GM12892 (cell line): ENCODE results near the gene CABP4. TPM values are rescaled to one million over a fixed set of nuclear protein-coding genes. Genes with fewer than 3 reads are reported as not detected.

ENCODE experiments used
- DNase-seq: peaks from one replicate; pipeline ENCODE4 v3.0.0; 2011; ENCODE audit not compliant: insufficient read length
- FAIRE-seq: peaks from 2 replicates; lab custom pipeline; 2011; peaks lifted over from hg19 to GRCh38; lab: Jason Lieb, UNC
- POLR2A ChIP-seq: IDR thresholded peaks from 2 replicates; pipeline ENCODE4 v1.6.1; 2011; ENCODE audit warnings: low read depth, low read length, control low read depth
- POLR2AphosphoS5 ChIP-seq: IDR thresholded peaks from 2 replicates; pipeline ENCODE4 v1.6.1; 2011; ENCODE audit warnings: low read depth, low read length, control low read depth
- TAF1 ChIP-seq: IDR thresholded peaks from 2 replicates; pipeline ENCODE4 v1.6.1; 2011; ENCODE audit warnings: low read depth, mild to moderate bottlenecking, control low read depth, low read length, borderline replicate concordance
- polyA plus RNA-seq: library from polyadenylated mRNA; unstranded; fragments of >200 nt; gene quantifications from one replicate; pipeline ENCODE4 v1.2.1, GENCODE V29; 2012; ENCODE audit warnings: missing spikeins, inconsistent platforms; ENCODE audit not compliant: missing spikeins

CABP4 gene
- 0.59 TPM for polyA plus RNA-seq

DNA sequence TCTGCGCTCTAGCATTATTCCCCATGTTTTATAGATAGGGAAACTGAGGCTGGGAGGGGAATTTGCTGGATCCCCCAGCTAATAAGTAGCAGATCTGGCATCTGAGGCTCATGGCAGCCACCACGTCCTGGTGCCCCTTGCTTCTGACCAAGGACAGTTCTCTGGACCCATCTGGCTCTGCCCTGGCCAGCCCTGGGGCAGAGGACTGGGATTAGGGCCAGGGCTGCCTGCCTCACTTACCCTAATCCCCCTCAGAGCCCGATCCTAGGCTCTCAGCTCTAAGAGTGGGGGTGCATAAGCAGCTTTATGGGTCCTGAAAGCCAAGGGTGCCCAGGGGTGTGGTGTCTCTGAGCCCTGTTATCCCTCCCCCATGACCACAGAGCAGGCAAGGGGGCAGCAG, at the start of gene CABP4:
TSS of gene CABP4 (plus strand) at position 301 of the 400 bp plus-strand sequence. CDS start at position 371, 70 bp downstream.
- TF ChIP-seq POLR2A = no peak
- no peak for TF ChIP-seq POLR2AphosphoS5
- no peak for TF ChIP-seq TAF1
- FAIRE-seq (no peak), DNase-seq (no peak)

- DNase-seq (no peak), FAIRE-seq (no peak)
- TF ChIP-seq POLR2A (no peak), TAF1 (no peak), POLR2AphosphoS5 (no peak)
Measured at GRCh38 chr11:67405688-67406339, 49.3 kb upstream of the CABP4 start.

DNA sequence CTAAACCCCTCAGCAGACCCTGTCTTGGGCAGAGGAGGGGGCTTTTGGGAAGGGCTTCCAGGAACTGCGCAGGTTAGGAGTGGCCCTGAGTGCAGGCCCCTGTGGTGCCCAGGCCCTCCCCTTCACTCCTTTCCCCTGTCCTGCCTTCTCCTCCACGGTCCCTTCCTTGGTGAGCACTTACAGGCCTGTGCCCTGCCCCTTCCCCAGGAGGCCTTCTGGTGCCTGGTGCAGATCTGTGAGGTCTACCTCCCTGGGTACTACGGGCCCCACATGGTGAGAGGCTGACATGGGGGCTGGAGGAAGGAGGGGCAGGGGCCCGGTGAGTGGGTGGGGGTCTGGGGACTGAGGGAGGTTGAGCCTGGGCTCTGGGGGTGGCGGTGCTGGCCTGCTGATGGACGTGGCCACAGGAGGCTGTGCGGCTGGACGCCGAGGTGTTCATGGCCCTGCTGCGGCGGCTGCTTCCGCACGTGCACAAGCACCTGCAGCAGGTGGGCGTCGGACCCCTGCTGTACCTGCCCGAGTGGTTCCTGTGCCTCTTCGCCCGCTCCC, 48.7 kb upstream of the CABP4 start:
- no peak for DNase-seq
- FAIRE-seq = no peak
- no peak for TF ChIP-seq POLR2A
- TF ChIP-seq POLR2AphosphoS5 = no peak
- TF ChIP-seq TAF1 = no peak

DNA sequence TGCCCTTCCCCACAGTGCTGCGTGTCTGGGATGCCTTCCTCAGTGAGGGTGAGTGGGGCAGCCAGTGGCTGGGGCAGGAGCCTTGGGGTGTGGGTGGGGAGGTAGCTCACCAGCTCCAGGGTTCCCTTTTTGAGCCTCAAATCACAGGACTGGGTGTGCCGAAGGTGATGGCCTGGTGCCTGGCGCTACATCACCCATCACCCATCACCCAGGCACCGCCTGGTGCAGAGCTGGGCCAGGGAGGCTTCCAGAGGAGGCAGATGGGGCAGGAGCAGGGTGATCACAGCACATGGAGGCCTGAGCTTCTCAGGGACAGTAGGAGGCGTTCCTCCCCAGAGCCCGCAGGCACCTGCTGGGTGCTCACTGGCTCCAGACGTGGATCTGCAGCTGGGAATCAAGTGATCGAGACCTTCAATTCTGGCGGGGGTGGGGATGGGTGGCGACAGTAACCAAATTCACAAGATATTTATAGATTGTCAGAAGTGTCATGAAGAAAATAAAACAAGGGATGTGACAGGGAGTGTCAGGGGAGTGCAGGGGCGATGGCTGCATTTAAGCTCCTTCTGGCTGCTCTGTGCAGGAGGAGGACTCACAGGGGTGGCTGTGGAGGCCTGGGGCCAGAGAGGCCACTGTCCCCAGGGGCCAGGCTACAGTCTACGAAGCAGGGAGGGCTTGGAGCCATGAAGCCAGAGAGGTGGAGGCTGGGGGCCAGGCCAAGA, 48.0 kb upstream of the CABP4 start:
- FAIRE-seq = peak; percentile 61
- no peak for DNase-seq
- TF ChIP-seq TAF1 (no peak), POLR2A (peak; percentile 22; the same call in 1 of the 2 replicates)

DNA sequence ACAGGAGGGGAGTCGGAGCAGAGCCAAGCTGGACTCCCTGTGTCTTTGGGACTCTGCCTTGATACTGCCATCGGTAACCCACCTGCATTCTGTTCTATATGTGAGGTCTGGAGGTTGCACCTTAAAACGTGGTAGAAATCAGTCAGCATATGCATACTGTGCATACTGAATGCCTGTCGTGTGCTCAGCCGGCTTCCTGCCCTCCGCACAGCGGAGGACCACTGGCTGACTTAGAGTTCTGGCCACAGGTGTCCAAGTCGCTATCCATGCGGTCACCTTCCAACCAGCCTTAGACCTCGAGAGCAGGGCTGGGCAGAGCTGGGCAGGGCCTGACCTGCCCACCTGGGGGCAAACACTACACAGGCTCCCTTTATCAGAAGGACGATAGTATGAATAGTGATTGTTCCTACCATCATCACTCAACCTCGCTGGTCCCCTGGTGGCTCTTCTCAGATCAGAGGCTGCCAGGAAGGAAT, 47.4 kb upstream of the CABP4 start:
- TF ChIP-seq POLR2A = no peak
- no peak for TF ChIP-seq POLR2AphosphoS5
- no peak for TF ChIP-seq TAF1
- FAIRE-seq (peak; percentile 77), DNase-seq (no peak)

DNA sequence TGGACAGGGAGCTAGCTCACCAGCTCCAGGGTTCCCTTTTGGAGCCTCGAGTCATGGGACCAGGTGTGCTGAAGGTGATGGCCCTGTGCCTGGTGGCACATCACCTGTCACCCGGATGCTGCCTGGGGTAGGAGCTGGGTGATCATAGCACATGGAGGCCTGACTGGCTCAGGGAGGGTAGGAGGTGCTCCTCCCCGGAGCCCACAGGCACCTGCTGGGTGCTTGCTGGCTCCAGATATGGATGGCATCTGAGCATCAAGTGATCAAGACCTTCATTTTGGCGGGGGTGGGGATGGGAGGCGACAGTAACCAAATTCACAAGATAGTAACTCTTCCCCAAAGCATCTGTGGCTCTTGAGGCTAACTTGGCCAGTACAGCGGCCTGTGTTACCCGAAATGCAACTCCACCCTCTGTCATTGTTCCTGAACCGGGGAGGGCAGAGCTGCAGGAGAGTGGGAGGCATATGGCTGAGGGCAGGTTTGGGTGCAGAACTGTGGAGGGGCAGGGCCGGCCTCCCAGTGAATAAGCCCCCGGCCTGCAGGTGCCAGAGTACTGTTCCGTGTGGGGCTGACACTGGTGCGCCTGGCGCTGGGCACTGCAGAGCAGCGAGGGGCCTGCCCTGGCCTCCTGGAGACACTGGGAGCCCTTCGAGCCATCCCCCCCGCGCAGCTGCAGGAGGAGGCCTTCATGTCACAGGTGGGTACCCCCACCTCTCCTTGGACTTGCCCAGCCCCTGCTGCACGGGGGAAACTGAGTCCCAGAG, 46.5 kb upstream of the CABP4 start:
- FAIRE-seq (no peak), DNase-seq (no peak)
- TF ChIP-seq POLR2AphosphoS5 (no peak), POLR2A (no peak), TAF1 (no peak)

GRCh38 chr11:67409261-67409666, 45.9 kb upstream of the CABP4 start:
- TF ChIP-seq POLR2AphosphoS5 (peak; percentile 66; the same call in 1 of the 2 replicates), POLR2A (peak; percentile 86), TAF1 (0 out of 2 replicates have a peak, but pooled peaks have one; percentile 25)
- peak; percentile 93 for DNase-seq
- FAIRE-seq = peak; percentile 99

DNA sequence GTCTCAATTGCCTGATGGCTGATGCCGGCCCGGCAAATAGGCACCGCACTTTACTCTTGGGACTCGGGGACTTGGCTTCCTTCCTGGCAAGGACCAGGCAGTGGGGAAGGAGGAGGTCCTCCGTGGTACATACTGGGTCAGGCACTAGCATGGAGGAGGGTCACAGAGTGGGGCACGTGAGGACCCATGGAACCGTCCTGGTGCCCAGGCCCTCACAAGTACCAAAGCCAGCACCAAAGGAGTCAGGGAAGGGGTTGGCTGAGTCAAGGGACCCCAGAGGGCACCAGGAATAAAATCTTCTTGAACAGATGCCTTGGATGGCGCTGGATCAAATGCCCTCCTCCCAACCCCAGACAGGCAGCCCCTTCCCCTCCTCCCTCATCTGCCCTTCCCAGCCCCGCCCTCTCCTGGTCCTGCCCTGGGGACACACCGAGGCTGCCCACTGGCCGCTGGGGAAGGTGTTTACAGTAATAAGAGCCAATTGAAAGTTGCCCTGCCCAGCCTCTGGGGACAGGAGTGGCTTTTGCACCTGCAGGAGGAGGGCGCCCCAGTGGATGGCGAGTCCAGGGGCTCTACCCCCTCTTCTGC, 45.3 kb upstream of the CABP4 start:
- TF ChIP-seq POLR2A (no peak), POLR2AphosphoS5 (peak; percentile 26), TAF1 (no peak)
- FAIRE-seq (no peak), DNase-seq (no peak)

- DNase-seq (no peak), FAIRE-seq (no peak)
- TF ChIP-seq POLR2AphosphoS5 (no peak), POLR2A (no peak), TAF1 (no peak)
Measured at GRCh38 chr11:67410369-67410831, 44.8 kb upstream of the CABP4 start.

DNA sequence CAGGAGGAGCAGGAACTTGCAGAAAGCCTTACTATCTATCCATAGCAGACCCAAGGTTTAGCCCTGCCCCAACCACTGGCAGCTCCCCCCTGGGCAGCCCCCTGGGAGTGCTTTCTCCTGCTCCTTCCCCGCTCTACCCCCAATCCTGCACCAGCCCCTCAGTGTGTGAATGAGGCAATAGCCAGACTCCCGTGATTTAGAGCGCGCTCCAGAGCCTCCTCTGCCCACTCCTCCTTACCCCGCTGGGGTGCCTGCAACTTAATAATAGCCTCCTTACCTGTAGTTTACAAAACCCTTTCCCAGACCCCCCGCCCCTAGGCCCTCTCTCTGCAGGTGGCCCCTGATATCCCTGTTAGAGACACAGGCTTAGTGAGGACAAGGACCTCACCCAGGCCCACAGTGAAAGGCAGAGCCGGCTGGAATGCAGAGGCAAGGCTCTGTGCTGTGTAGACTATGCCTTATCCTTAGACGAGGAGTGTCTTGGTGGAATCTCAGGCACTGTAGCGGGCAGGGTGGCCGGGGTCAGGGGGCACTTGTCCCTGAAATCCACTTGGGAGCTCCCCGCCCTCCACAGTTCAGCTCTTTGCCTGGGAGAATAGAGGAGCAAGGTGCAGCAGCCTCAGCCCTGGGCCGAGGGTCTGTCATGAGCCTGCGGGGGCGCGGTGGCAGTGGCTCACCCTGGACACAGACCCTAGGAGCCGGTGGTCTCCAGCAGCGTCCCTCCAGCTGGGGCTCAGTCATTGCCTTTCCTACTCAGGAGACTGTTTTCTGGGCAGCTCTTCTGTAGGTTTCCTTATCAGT, 44.0 kb upstream of the CABP4 start:
- DNase-seq (no peak), FAIRE-seq (no peak)
- TF ChIP-seq POLR2A (peak; percentile 31; the same call in 1 of the 2 replicates), TAF1 (no peak)
